ENCODE data around the gene AARS1.
"Not testable (repeated sequence)": the region's sequence is repeated elsewhere in the genome, so short reads cannot be mapped to it uniquely, and the experiment has no call there.

The AARS1 gene

GRCh38 chr16:70226024-70226423 is 63.3 kb downstream of the AARS1 start:
- not testable (repeated sequence) for H3K9me3 ChIP-seq (ENCODE audit: insufficient read depth, low read length); H3K9ac ChIP-seq (ENCODE audit: low read length); H3K4me1 ChIP-seq (ENCODE audit: low read length); H2AFZ ChIP-seq (ENCODE audit: low read depth, low read length); H3K4me3 ChIP-seq (ENCODE audit: low read length); H3K79me2 ChIP-seq (ENCODE audit: low read length); H3K27ac ChIP-seq (ENCODE audit: low read length); H4K20me1 ChIP-seq (ENCODE audit: insufficient read depth, low read length); H3K27me3 ChIP-seq (ENCODE audit: low read depth, low read length); H3K4me2 ChIP-seq (ENCODE audit: low read length); H3K36me3 ChIP-seq (replicated peaks; ENCODE audit: low read depth, low read length)

- not testable (repeated sequence) for H3K9me3 ChIP-seq (ENCODE audit: insufficient read depth, low read length); H3K27ac ChIP-seq (ENCODE audit: low read length); H3K27me3 ChIP-seq (ENCODE audit: low read depth, low read length); H3K79me2 ChIP-seq (ENCODE audit: low read length); H3K36me3 ChIP-seq (replicated peaks; ENCODE audit: low read depth, low read length); H2AFZ ChIP-seq (ENCODE audit: low read depth, low read length); H3K4me1 ChIP-seq (ENCODE audit: low read length); H3K4me3 ChIP-seq (ENCODE audit: low read length); H4K20me1 ChIP-seq (ENCODE audit: insufficient read depth, low read length); H3K9ac ChIP-seq (ENCODE audit: low read length); H3K4me2 ChIP-seq (ENCODE audit: low read length)
Observed at GRCh38 chr16:70225430-70225829, 63.9 kb downstream of the AARS1 start.

GRCh38 chr16:70224645-70225044 is 64.7 kb downstream of the AARS1 start:
- not testable (repeated sequence) for H4K20me1 ChIP-seq (ENCODE audit: insufficient read depth, low read length); H3K36me3 ChIP-seq (replicated peaks; ENCODE audit: low read depth, low read length); H3K27ac ChIP-seq (ENCODE audit: low read length); H3K79me2 ChIP-seq (ENCODE audit: low read length); H3K4me1 ChIP-seq (ENCODE audit: low read length); H3K4me3 ChIP-seq (ENCODE audit: low read length); H2AFZ ChIP-seq (ENCODE audit: low read depth, low read length); H3K9ac ChIP-seq (ENCODE audit: low read length); H3K9me3 ChIP-seq (ENCODE audit: insufficient read depth, low read length); H3K27me3 ChIP-seq (ENCODE audit: low read depth, low read length); H3K4me2 ChIP-seq (ENCODE audit: low read length)

GRCh38 chr16:70223971-70224513 is 65.3 kb downstream of the AARS1 start:
- not testable (repeated sequence) for H3K27me3 ChIP-seq (ENCODE audit: low read depth, low read length); H3K4me2 ChIP-seq (ENCODE audit: low read length); H3K4me1 ChIP-seq (ENCODE audit: low read length); H3K36me3 ChIP-seq (replicated peaks; ENCODE audit: low read depth, low read length); H3K4me3 ChIP-seq (ENCODE audit: low read length); H3K9me3 ChIP-seq (ENCODE audit: insufficient read depth, low read length); H3K27ac ChIP-seq (ENCODE audit: low read length); H3K79me2 ChIP-seq (ENCODE audit: low read length); H2AFZ ChIP-seq (ENCODE audit: low read depth, low read length); H4K20me1 ChIP-seq (ENCODE audit: insufficient read depth, low read length); H3K9ac ChIP-seq (ENCODE audit: low read length)

GRCh38 chr16:70223216-70223615 is 66.1 kb downstream of the AARS1 start:
- H3K4me2 ChIP-seq (ENCODE audit: low read length); H4K20me1 ChIP-seq (ENCODE audit: insufficient read depth, low read length); H2AFZ ChIP-seq (ENCODE audit: low read depth, low read length); H3K79me2 ChIP-seq (ENCODE audit: low read length); H3K36me3 ChIP-seq (replicated peaks; ENCODE audit: low read depth, low read length); H3K4me1 ChIP-seq (ENCODE audit: low read length); H3K27ac ChIP-seq (ENCODE audit: low read length); H3K27me3 ChIP-seq (ENCODE audit: low read depth, low read length); H3K9ac ChIP-seq (ENCODE audit: low read length); H3K4me3 ChIP-seq (ENCODE audit: low read length); H3K9me3 ChIP-seq (ENCODE audit: insufficient read depth, low read length): not testable (repeated sequence)

GRCh38 chr16:70222574-70222973 is 66.7 kb downstream of the AARS1 start:
- not testable (repeated sequence) for H3K27me3 ChIP-seq (ENCODE audit: low read depth, low read length); H3K9me3 ChIP-seq (ENCODE audit: insufficient read depth, low read length); H3K9ac ChIP-seq (ENCODE audit: low read length); H2AFZ ChIP-seq (ENCODE audit: low read depth, low read length); H4K20me1 ChIP-seq (ENCODE audit: insufficient read depth, low read length); H3K79me2 ChIP-seq (ENCODE audit: low read length); H3K36me3 ChIP-seq (replicated peaks; ENCODE audit: low read depth, low read length); H3K4me1 ChIP-seq (ENCODE audit: low read length); H3K4me2 ChIP-seq (ENCODE audit: low read length); H3K27ac ChIP-seq (ENCODE audit: low read length); H3K4me3 ChIP-seq (ENCODE audit: low read length)

GRCh38 chr16:70218586-70218985 is 70.7 kb downstream of the AARS1 start:
- H3K9me3 ChIP-seq (ENCODE audit: insufficient read depth, low read length); H3K4me1 ChIP-seq (ENCODE audit: low read length); H4K20me1 ChIP-seq (ENCODE audit: insufficient read depth, low read length); H3K9ac ChIP-seq (ENCODE audit: low read length); H3K4me3 ChIP-seq (ENCODE audit: low read length); H3K27me3 ChIP-seq (ENCODE audit: low read depth, low read length); H3K4me2 ChIP-seq (ENCODE audit: low read length); H3K27ac ChIP-seq (ENCODE audit: low read length); H3K36me3 ChIP-seq (replicated peaks; ENCODE audit: low read depth, low read length); H2AFZ ChIP-seq (ENCODE audit: low read depth, low read length); H3K79me2 ChIP-seq (ENCODE audit: low read length): not testable (repeated sequence)

- H3K9ac ChIP-seq (ENCODE audit: low read length); H2AFZ ChIP-seq (ENCODE audit: low read depth, low read length); H3K4me1 ChIP-seq (ENCODE audit: low read length); H3K27me3 ChIP-seq (ENCODE audit: low read depth, low read length); H3K4me2 ChIP-seq (ENCODE audit: low read length); H4K20me1 ChIP-seq (ENCODE audit: insufficient read depth, low read length); H3K36me3 ChIP-seq (replicated peaks; ENCODE audit: low read depth, low read length); H3K4me3 ChIP-seq (ENCODE audit: low read length); H3K27ac ChIP-seq (ENCODE audit: low read length); H3K9me3 ChIP-seq (ENCODE audit: insufficient read depth, low read length); H3K79me2 ChIP-seq (ENCODE audit: low read length): not testable (repeated sequence)
Observed at GRCh38 chr16:70206382-70206781, 82.9 kb downstream of the AARS1 start.

- not testable (repeated sequence) for H3K27me3 ChIP-seq (ENCODE audit: low read depth, low read length); H3K9me3 ChIP-seq (ENCODE audit: insufficient read depth, low read length); H2AFZ ChIP-seq (ENCODE audit: low read depth, low read length); H3K9ac ChIP-seq (ENCODE audit: low read length); H3K79me2 ChIP-seq (ENCODE audit: low read length); H3K27ac ChIP-seq (ENCODE audit: low read length); H3K36me3 ChIP-seq (replicated peaks; ENCODE audit: low read depth, low read length); H4K20me1 ChIP-seq (ENCODE audit: insufficient read depth, low read length); H3K4me3 ChIP-seq (ENCODE audit: low read length); H3K4me2 ChIP-seq (ENCODE audit: low read length); H3K4me1 ChIP-seq (ENCODE audit: low read length)
Observed at GRCh38 chr16:70204668-70205405, 84.5 kb downstream of the AARS1 start.

- not testable (repeated sequence) for H3K4me1 ChIP-seq (ENCODE audit: low read length); H3K9me3 ChIP-seq (ENCODE audit: insufficient read depth, low read length); H3K4me3 ChIP-seq (ENCODE audit: low read length); H4K20me1 ChIP-seq (ENCODE audit: insufficient read depth, low read length); H3K27ac ChIP-seq (ENCODE audit: low read length); H2AFZ ChIP-seq (ENCODE audit: low read depth, low read length); H3K4me2 ChIP-seq (ENCODE audit: low read length); H3K9ac ChIP-seq (ENCODE audit: low read length); H3K27me3 ChIP-seq (ENCODE audit: low read depth, low read length); H3K36me3 ChIP-seq (replicated peaks; ENCODE audit: low read depth, low read length); H3K79me2 ChIP-seq (ENCODE audit: low read length)
Observed at GRCh38 chr16:70204010-70204409, 85.3 kb downstream of the AARS1 start.

Data from OCI-LY3 (cell line).